GM21576 (cell line): ENCODE measurements around the gene CACNA1C.
"Not testable (repeated sequence)": the region's sequence is repeated elsewhere in the genome, so short reads cannot be mapped to it uniquely, and the experiment has no call there.

Source experiments
- ATAC-seq: cut with Tn5 transposase; IDR thresholded peaks from one replicate; pipeline ENCODE4 v1.9.1; 2021; ENCODE audit warnings: mild to moderate bottlenecking, moderate library complexity; ENCODE audit not compliant: unreplicated experiment

CACNA1C gene

DNA sequence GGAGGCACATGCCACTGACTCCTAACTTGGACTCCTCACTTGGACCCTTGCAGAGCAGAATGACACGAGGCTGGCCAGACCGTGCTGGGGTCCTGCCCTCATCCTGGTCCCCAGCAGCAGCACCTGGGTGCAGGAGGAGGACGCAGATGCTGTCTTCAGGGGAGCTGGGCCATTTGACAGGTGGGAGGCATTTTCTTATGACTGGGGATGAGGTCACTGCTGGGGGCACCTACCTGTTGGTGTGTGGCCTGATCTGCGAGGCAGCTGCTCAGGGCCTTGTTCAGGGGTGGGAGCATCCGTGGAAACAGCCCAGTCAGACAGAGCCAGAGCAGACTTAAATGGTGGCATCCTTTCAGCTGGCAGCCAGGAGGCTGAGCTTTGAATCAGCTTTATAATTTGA lies 57.3 kb downstream of the CACNA1C start:
- no peak for ATAC-seq

DNA sequence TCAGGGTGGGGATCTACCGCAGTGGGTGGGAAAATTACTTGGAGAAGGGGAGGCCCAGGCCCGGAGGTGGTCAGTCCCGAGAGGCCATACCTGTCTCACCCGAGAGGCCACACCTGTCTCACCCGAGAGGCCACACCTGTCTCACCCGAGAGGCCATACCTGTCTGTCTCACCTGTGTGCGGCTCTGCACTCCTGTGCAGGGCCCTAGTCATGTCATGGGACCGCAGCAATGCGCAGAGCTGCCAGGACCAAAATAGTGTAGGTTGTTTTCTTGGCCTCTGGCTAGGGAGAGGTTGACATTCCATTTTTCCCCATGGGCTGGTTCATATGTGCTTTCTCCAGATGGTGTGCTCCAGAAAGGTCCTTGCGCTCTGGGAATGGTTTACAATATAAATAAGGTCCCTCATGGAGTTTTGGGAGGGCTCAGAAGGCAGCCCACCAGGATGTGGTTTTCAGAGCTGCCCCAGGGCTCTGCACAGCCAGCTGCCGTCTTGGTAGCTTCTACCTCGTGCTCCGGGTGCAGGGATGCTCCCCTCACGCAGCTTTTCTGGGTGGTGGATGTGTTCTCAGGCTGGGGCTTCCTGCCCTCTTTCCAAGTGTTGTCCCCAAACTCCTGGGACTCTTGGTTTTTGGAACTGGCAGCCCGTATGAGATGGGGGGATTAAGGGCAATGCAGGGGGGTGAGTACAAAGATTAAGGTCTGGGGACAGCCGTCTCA lies 58.2 kb downstream of the CACNA1C start:
- ATAC-seq = no peak

DNA sequence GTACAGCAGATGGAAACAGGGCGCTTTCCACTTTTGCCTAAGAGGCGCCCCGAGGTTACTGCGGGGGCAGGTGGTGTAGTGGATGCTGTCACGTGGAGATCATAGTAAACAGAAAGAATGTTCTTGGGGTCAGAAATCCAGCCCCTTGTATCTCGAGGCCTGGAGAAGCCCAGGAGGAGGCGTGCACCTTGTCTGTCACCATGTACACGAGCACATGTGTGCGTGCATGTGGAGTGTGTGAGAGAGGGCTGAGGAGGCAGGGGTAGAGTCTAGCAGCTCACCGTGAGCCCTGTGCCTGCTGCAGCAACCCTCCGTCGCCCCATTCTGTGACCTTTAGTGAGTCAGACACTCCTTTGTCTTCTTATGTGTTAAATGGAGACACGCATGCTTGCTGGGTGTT lies 59.0 kb downstream of the CACNA1C start:
- no peak for ATAC-seq

DNA sequence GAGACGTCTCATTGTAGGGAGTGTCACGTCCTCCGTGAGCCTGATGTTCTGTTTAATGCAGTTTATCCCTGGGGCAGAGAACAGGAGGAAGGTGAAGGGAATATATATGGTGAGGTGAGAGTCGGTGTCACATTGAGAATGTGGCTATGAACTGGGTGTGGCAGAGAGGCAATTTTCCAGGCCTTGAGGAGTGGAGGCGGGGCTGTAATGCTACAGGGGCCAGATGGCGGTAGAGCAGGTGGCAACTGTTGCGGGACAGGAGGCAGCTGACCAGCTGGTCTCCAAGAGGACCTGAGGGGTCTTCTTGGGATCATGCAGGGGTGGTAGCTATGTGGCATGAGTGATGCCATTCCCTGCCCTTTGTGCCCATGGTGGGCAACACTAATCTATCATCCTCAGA lies 59.6 kb downstream of the CACNA1C start:
- ATAC-seq = no peak

DNA sequence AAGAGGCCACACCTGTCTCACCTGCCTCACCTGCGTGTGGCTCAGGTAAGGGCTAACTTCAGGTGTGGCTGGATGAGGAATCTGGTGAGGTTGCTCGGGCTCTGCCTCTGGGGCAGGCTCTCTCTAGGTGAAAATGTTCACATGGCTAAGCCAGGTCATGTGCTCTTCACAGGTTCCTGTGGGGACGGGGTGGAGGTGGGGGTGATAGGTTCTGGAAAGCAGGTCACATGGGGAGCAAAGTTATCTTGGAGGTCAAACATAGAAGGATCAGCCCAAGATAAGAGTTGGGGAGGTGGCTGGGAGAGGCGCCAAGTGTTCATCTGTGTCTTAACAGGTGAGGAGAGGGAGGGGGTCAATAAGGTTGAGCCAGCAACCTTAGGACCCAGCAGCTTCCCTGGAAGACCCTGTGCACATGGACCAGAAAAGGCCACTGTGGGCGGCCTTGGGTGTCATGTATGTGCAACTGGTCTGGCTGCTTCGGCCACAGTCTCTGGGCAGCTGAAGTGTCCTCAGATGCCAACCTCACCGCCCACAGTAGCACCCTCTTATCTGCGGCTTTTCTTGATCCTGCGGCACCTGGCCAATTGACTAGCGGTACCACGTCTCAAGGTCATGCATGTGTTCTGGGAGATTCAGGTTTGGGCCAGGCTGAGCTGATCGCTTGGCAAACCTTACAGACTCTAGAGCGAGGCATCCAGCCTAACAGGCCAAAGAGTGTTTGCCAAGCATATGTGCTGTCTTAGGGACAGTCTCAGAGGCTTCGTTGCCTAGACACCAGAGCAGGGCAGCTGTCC lies 60.5 kb downstream of the CACNA1C start:
- ATAC-seq = no peak

DNA sequence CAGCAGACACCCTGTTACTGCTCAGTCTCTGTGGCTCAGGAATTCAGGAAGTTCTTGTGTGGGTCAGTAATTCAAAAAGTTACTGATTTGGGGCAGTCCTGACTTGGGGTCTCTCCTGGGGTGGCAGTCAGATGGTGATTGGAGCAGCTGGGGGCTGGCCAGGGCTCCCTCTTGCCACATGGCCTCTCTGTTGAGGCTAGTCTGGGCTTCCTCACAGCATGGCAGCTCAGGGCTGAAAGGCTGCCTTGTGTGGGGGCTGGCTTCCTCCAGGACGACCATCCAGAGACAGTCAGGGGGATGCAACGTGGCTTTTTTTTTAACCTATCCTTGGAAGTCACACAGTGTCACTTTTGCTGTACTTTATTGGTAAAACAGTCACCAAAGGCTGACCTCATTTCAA lies 61.3 kb downstream of the CACNA1C start:
- no peak for ATAC-seq

DNA sequence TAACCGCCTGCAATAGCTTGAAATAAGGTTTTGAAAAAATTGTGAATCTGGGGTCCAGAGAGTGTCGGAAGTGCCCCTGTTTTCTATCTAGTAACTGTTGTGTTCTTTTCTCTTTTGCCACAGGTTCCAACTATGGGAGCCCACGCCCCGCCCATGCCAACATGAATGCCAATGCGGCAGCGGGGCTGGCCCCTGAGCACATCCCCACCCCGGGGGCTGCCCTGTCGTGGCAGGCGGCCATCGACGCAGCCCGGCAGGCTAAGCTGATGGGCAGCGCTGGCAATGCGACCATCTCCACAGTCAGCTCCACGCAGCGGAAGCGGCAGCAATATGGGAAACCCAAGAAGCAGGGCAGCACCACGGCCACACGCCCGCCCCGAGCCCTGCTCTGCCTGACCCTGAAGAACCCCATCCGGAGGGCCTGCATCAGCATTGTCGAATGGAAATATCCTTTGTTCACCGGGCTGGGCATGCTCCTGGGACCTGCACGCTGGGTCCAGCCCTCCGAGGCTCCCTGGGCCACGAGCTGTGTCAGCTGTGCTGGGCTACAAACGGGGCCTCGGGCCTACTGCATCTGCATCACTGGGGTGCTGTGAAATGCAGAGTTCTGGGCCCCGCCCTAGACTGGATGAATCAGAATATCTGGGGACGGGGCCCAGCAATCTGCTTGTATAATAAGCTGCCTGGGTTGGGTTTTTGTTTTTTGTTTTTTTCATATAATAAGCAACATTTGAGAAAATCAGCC lies 62.5 kb downstream of the CACNA1C start:
- no peak for ATAC-seq

DNA sequence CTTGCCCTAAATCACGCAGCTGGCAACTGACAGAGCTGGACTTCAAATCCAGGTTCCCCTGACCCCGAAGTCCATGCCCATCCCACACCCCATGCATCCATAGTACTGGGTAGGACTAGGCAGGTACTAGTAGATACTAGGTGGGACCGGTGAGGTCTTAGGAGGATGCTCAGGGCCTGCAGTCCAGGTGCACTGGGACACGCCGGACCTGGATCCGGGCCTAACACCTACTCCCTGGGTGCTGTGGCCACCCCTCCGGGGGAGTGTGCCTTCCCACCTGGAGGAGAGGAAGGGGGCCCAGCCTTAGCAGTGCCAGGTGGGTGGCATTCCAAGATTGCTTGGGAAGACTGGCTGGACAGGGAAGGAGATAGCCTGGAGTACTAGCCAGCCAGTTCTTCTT lies 64.8 kb downstream of the CACNA1C start:
- ATAC-seq = no peak

DNA sequence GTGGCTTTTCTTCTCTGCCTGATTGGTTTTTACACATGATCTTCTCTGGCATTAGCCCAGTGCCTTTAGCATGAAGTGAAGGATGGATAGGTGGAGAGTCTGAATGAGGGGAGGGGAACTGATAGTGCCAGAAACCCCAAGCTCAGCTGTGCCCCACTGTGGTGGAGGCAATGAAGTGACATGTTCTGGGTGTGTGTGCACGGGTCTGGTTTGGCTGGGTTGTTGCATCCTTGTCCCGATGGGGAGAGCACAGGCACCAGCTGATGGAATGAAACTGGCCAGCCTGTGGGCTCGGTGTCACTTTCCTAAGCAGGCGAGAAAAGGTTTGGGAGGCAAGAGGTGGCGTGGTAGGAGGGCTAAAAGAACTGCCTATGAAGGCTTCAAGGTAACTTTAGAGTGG lies 65.3 kb downstream of the CACNA1C start:
- ATAC-seq = no peak

DNA sequence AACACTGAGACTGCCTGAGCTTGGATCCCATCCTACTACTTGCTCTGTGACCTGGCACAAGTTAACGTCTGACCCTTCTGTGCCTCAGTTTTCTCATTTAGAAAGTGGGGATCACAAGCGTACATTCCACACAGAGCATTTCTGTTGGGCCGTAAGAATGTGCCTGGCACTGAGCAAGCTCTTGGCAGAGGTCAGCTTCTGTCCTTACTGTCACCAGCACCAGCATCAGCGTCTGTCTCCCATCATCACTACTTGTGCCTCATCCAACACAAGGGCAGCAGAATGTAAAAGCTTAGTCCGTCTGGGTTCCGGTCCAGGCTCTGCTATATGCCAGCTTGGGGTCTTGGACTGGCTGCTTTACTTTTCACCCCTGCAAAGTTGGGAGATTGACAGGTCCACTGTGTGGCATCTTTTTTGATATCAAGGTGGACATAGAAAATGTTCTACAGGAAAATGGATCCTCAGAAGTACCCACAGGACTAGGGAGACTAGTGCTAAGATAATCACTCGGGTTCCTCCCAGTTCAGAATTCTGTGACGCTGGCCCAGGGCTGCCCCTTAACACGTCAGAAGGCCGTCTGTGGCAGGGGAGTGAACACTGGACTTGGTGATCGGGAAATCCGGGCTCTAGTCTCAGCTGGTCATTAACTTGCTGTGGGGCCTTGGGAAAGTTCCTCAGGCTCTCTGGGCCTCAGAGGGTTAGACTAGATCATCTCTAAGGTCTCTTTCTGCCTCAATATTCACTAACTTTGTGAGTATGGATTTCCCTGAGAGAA lies 65.9 kb downstream of the CACNA1C start:
- no peak for ATAC-seq

DNA sequence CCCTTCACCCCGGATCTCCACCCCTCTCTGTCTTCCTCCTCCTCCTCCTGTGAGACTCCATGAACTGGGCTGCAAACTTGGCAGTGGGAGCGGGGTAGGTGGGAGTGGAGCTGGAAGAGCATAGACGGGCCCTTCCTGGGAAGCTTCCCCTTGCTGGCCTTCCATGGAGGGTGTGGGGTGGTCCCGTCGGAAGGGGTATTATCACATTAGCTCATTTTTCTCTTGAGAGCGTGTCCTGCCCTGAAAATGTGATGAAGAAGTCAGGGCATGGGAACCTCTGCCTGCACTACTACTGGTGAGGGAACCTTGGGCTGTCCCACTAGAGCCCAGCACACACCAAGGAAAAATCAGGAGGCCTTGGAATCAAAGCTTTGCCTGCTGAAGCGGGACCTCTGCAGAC lies 66.5 kb downstream of the CACNA1C start:
- ATAC-seq = no peak

DNA sequence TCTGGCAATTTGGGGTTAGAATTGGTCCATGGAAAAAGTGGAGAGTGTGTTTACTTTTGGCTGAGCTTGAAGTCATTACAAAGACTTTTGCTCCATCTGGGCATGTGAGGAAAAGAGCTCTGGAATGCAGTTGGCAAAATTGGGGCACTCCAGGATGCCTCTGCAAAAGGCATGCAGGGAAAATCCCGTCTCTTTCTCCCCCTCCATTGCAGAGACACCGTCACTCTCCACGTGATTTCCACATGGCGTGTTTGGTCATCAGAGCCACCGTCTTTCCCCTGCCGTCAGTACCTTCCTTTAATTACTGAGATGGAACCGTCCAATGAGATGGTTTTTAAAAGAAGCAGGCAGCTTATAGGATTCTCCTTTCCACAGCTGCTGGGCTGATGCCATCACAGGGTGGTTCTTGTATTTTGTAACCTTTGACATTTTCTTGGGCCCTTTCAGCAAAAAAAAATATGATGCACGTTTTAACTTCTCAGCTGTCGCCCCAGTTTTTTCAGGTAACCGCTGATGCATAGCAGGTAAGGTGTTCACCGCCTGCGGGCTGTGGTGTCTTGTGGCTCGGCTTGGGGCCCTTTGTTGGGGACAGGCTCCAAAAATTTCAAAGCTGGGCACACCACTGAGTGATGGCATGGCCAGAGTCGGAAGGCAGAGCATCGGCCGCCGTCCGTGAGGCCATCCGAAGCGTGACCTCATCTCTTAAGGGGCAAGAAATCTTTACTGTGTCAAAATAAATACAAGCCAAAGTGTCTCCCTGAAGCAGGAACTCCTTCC lies 68.4 kb downstream of the CACNA1C start:
- no peak for ATAC-seq

DNA sequence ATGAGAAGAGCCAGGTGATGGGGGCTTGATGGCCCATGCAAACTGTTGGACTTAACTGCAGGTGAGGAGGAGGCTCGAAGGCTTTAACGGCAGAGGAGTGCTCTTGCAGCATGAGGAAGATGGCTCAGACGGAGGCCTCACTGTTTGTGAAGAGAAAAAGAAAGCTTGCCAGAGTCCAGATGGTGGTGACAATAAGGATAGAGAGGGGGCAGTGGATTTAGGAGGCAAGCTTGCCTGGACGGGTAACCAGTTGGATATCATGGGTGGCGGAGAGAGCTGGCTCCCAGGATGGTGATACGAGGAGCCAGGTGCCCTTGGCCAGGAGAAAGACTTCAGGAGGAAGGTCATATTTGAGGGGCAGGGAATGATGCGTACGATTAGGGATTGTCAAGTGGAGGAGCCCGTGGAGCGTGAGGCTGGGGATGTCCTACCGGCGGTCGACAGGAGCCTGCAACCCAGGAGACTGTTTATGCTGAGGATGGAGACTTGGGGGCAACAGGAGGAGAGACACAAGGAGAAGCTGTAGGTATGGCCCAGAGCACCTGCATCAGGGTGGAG lies 71.8 kb downstream of the CACNA1C start:
- no peak for ATAC-seq

DNA sequence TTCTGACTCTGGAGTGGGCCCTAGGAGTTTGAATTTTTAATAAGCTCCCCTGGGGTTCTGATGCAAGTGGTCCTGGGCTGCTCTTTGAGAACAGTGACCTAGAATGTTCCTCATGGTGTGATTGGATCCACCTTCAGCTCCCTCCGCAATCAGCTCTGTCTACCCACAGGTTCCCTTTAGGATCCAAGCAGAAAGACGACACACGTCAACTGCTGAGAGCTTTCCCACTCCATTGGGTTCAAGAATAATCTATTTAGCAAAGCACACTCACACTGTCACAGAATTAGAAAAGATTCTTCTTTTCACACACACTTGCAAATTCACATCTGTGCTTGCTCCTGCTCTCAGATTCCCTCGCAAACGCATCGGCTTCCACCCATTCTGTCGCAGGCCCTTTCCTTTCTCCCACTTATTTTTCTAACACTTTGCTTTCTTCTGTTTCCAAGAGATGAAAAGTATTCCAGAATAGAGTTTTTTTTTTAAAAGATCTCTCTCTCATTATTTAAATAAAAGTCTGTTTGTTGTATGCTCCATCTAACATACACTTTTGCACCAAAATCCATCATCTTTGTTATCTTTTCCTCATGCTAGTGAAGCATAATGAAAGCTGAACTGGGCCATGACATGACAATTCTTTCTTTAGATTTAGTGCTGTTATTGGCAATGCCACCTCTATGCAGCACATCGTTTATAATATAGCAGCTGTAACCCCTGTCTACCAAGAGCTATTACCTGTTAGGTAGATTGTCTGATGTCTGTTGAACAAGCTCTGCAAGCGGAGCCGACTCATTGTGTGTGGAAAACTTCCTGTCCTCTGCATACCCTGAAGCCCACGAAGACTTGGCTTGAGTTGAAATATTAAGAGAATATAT lies 73.1 kb downstream of the CACNA1C start:
- ATAC-seq = no peak

DNA sequence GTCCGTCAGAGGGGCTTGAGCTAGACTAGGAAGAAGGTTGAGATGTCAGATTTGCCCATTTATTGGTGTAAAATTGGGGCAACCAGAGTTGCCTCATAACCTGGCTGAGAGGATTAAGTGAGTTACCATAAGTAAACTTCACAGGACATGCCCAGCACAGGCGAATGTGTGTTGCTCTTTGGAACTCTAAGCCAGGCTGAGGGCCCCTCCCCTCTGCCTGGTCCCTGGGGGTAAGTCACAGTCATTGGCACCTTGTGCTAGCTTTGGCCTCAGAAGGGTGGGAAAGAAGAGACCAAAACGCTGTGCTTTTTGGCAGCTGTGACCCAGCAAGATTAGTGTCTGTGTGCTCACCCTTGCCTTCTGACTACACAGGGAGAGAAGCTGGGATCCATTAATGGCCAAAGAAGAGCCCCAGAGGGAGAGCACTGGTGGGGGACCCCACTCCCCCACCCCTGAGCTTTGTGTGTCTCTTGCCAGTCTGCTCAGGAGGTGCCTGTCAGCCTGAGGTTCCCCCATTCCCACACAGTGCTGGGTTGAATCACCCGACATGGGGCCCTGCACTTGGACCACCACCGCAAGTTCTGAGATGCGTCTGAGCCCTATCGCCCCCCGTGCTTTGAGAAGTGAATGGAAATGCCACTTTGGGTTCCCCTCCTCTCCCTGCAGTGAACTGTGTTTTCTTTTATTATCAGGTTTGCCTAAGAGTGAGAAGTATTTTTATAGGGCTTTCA lies 74.1 kb downstream of the CACNA1C start:
- ATAC-seq = no peak

DNA sequence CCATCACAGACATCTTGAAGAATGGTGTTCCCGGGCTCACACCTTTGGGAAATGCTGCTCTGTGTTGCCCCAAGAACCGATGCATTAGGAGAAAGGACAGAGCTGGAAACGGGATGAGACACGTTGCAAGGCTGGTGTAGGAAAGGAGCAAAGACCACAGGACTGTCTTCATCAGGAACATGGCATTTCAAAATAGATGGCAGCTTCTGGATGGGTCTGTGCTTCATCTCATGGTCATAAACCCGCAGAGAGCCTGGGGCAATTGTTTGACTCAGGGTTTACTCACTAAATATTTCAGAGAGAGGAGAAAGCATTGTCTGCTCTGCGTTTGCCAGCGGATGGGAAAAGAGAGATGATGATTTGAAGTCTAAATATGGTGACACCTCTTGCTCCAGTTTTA lies 76.3 kb downstream of the CACNA1C start:
- ATAC-seq = no peak

DNA sequence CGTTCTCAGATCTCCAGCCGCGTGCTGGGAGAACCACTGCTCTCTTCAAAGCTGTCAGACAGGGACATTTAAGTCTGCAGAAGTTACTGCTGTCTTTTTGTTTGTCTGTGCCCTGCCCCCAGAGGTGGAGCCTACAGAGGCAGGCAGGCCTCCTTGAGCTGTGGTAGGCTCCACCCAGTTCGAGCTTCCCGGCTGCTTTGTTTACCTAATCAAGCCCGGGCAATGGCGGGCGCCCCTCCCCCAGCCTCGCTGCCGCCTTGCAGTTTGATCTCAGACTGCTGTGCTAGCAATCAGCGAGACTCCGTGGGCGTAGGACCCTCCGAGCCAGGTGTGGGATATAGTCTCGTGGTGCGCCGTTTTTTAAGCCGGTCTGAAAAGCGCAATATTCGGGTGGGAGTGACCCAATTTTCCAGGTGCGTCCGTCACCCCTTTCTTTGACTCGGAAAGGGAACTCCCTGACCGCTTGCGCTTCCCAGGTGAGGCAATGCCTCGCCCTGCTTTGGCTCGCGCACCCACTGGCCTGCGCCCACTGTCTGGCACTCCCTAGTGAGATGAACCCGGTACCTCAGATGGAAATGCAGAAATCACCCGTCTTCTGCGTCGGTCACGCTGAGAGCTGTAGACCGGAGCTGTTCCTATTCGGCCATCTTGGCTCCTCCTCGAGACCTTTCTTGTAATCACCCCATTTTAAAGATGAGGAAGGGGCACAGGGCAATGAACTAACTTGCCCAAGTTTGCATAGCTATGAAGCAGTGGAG lies 83.1 kb downstream of the CACNA1C start:
- ATAC-seq = not testable (repeated sequence)

DNA sequence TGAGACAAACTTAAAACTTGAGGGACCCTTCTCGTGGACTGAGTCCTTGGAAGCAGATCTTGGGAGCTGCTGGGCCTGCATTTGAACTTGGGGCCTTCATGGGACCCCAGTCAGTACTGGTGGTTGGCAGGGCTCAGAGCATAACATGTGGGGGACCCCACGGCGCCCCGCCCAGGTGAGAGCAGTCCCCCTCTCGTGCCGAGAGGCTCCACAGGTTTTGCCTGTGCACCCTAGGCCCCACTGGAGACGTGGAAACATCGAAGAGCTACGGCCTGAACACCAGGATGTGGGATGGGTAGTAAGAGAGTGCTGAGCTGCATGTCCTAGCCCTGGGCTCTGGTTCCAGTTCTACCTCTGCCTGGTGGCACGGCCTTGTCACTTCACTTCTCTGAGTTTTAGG lies 84.1 kb downstream of the CACNA1C start:
- ATAC-seq = no peak
